Raji (cell line): Measurements from ENCODE around the gene TUBA1B.
A peak's percentile ranks its signal among the peaks of the same experiment; 100 is the strongest.

Experiments
- POLR2A ChIP-seq: IDR thresholded peaks from 2 replicates; pipeline ENCODE4 v1.6.1; 2011; ENCODE audit warnings: low read depth, low read length, control low read depth; ENCODE audit not compliant: insufficient read depth

TUBA1B gene

GRCh38 chr12:49130151-49131050 lies 794 bp downstream of the TUBA1B start:
- TF ChIP-seq POLR2A = peak; percentile 27; the same call in 1 of the 2 replicates

- TF ChIP-seq POLR2A = no peak
Measured at GRCh38 chr12:49129332-49130150, 1.7 kb downstream of the TUBA1B start.

GRCh38 chr12:49126852-49127763 lies 4.1 kb downstream of the TUBA1B start:
- TF ChIP-seq POLR2A = no peak

- no peak for TF ChIP-seq POLR2A
Measured at GRCh38 chr12:49121047-49121696, 10.0 kb downstream of the TUBA1B start.

GRCh38 chr12:49111206-49111605 lies 20.0 kb downstream of the TUBA1B start:
- no peak for TF ChIP-seq POLR2A

- TF ChIP-seq POLR2A = peak; percentile 83
Measured at GRCh38 chr12:49110464-49111155, 20.6 kb downstream of the TUBA1B start, which contains the start of gene LMBR1L. TSS of gene LMBR1L (minus strand) at chr12:49110847. CDS start at chr12:49110555, 292 bp downstream.

- TF ChIP-seq POLR2A = no peak
Measured at GRCh38 chr12:49109641-49110463, 21.3 kb downstream of the TUBA1B start.

- TF ChIP-seq POLR2A = no peak
Measured at GRCh38 chr12:49108958-49109404, 22.2 kb downstream of the TUBA1B start.

- TF ChIP-seq POLR2A = no peak
Measured at GRCh38 chr12:49105504-49106084, 25.6 kb downstream of the TUBA1B start.

GRCh38 chr12:49104822-49105221 lies 26.4 kb downstream of the TUBA1B start:
- no peak for TF ChIP-seq POLR2A

- no peak for TF ChIP-seq POLR2A
Measured at GRCh38 chr12:49100380-49100779, 30.8 kb downstream of the TUBA1B start.

- TF ChIP-seq POLR2A = no peak
Measured at GRCh38 chr12:49098703-49099102, 32.5 kb downstream of the TUBA1B start.

GRCh38 chr12:49098035-49098451 lies 33.2 kb downstream of the TUBA1B start:
- no peak for TF ChIP-seq POLR2A

GRCh38 chr12:49097381-49097780 lies 33.8 kb downstream of the TUBA1B start:
- no peak for TF ChIP-seq POLR2A
